Inferior parietal cortex (tissue), 1 donor: Measurements from ENCODE around the gene BRINP3.

ENCODE experiments used
- DNase-seq: peaks from one replicate; pipeline ENCODE4 v3.0.0-alpha.2; 2016; ENCODE audit errors: extremely low spot score

Gene BRINP3

DNA sequence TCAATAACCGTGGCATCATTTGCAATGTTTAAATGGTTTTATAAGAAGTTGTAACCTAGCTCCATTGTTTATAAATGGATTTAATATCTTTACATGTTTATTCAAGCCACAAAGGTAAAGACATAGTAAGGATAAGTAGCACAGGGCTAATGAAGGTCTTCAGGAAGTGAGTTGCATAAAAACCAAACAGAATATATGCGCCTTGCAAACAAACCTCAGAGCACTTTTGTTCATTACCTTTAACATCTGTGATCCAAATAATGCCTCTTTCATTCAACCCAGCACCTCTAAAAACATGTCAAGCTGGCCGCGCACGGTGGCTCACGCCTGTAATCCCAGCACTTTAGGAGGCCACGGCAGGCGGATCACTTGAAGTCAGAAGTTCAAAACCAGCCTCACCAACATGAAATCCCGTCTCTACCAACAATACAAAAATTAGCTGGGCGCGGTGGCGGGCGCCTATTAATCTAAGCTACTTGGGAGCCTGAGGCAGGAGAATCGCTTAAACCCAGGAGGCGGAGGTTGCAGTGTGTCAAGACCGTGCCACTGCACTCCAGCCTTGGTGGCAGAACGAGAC, 25.3 kb downstream of the BRINP3 start:
- no peak for DNase-seq

DNA sequence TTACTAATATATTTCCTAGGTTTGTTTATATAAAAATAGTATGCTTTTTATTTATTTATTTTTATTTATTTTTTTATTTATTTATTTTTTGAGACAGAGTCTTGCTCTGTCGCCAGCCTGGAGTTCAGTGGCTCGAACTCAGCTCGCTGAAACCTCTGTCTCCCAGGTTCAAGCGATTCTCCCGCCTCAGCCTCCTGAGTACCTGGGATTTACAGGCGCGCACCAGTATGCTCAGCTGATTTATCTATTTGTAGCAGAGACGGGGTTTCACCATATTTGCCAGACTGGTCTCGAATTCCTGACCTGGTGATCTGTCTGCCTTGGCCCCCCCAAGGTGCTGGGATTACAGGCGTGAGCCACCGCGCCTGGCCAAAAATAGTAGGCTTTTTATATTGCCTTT, 33.2 kb downstream of the BRINP3 start:
- DNase-seq = no peak

DNA sequence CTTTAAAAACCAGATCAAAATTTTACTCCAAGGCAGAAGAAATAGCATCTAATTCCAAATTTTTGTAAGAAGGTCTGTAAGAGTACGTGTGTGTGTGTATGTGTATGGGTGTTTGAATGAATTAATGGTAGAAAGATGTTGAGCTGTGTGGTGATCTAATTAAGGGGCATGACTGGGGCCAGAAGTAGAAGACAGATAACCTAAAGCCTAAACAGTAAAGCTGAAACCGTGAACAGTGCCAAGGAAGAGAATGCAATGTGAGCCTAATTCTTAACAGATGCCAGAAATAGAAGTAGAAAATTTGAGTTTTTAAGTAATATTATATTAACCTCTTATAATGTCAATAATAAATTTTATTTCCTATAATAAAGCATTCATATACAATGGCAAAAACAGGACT, 38.2 kb downstream of the BRINP3 start:
- no peak for DNase-seq

DNA sequence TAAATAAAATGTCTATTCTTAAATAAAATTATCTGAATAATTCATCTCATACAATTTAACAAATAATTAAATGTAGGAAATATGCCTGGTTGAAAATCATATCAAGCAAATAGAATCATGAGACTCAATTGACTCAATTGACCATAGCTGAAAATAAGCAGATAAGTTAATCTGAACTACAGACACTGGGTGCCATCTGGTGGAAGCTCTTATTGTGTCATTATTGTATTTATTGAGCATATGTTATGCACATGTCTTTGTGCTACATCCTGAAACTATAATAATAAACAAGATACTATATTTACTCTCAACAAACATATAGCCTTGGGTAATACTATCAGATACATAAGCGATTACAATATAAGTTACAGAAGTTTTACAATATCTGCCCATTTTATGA, 41.0 kb downstream of the BRINP3 start:
- no peak for DNase-seq

DNA sequence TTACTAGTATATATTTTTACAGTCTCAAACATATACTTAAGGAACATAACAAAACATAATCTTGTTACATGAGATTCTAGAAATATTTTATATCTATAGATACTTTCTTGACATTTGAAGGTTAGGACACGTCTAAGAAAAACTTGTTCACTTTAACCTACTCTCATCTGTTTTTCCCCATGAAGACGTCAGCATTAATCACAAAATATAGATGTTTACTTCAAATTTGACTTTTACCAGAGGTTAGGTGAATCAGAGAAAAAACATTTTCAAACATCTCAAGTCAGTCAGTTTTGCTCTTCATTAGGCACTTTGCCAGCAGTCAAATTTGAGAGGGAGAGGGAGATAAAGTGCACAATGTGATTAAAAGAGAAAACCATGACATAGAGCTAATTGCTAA, 47.7 kb downstream of the BRINP3 start:
- DNase-seq = no peak

DNA sequence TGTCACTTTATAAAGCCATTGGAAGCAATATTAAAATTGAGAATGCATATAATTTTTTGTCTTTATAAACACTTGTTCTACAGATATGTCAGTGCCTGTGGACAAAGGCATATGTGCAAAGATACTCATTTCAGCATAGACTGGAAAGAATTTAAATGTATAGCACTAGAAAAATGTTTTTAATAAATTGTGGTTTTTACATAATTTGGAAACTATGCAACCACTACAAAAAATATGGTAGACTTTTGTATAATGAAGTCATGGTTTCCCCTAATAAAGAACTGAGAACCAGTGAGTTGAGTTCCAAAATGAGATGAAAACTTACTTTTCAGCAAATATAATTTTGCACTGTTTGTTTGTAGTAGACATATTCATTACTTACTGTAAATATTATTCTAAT, 48.5 kb downstream of the BRINP3 start:
- DNase-seq = no peak

DNA sequence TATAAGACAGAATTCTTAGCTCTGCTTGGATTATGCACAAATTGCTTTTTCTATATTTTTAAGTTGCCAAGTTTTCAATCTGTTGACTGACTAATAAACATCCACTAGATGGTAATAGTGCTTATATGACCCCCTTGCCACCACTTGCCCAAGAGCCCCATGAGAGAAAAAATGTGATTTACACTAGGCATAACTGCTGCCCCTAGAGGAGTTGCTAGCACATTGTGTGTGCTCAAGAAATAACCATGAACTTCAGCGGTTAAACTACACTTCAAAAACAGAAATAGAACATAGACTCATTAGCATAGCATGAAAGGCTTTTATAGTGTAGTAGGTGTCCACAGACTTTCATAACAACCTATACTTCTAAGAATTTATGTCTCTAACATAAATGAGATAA, 61.4 kb downstream of the BRINP3 start:
- no peak for DNase-seq

DNA sequence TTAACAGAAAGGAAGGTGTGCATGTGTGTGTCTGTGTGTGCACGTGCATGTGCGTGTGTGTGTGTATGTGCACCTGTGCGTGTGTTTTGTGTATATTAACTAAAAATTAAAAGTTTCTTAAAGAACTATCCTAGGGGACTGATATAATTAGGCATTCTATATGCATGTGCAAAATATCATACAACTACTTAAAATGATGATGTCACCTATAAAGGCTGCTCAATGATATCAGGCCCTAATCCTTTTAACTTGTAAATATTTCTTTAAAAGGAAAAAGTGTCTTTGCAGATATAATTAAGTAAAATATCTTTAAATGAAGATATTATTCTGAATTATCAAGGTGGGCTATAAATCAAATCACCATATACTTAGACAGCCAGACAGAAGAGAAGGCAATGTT, 64.5 kb downstream of the BRINP3 start:
- DNase-seq = no peak

DNA sequence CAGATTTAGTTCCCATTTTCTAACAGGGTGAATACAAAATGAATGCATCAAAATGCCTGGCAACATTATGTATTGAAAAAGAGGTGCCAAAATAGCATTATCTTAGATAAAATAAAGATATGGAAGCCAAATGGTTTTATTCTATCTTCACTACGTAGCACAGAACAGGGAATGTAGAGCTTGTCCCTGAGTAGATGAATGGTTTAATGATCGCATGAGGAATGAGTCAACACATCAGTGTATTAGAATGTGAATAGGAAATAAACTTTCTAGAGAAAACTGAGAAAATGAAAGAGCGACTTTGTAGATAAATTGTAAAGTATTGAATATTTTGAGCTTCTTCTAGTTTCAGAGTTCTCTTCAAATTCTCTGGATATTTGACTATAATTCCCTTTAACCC, 74.3 kb downstream of the BRINP3 start:
- no peak for DNase-seq

DNA sequence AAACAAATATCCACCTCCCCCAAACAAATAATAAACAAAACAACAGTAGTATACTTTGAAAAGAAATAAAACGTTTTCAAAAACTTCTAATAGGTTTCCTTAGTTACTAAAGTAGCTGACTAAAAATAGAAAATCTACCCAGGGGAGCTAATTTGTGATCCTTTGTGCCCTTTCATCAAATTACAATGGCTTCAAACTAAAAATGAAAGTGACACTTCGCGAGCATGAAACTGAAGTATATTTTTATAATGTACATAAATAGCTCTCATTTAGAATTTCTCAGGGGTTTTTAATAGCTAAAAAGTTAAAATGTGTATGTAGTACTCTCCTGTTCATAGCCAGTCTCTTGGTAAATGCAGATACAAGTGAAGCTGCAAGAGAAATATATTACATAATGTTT, 78.4 kb downstream of the BRINP3 start:
- no peak for DNase-seq

DNA sequence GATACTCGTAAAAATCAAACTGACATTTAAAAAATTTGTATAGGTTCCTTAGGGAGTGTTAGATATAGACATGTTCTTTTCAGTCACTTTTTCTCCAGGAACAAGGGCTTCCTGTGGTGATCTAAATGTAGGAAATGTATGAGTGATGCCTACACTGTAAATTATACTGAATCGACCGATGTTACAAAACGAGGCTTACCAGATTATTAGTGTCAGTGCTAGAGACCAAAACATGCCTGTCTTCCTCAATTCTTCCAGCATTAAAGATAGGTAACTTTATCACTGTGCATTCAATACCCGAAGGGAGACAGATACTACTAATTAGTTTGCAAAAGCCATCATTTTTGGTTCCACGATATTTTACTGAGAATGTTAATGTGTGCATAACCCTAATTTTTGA, 86.1 kb downstream of the BRINP3 start:
- DNase-seq = no peak

DNA sequence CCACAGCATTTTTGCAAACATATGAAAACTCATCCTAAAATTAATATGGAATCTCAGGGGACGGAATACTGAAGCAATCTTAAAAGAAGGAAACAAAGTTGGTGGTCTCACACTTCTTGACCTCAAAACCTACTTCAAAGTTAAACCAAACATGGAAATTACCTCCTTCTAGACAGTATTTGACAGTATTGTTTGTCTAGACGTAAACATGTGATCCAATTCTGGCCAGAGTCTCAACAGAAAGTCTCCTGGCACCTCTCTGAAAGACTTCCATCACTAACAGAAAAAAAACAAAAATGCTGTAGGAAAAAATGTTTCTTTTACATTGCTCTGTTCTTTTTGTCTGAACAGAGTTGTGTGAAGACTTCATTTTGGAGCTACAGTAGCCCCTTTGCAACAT, 99.7 kb downstream of the BRINP3 start:
- DNase-seq = no peak

DNA sequence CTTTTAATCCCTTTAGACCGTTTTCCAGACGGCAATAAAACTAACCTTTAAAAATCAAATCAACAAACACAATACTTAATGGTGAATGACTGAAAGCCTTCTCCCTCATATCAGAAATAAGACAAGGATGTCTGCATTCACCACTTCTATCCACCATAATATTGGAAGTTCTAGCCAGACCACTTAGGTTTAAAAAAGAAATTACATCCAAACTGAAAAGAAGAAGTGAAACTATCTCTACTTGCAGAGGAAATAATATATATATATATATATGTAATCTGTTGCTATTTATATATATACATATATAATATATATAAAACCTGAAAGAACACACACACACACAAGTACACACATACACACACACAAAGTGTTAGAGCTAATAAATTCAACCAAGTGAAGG, 100.4 kb downstream of the BRINP3 start:
- no peak for DNase-seq

DNA sequence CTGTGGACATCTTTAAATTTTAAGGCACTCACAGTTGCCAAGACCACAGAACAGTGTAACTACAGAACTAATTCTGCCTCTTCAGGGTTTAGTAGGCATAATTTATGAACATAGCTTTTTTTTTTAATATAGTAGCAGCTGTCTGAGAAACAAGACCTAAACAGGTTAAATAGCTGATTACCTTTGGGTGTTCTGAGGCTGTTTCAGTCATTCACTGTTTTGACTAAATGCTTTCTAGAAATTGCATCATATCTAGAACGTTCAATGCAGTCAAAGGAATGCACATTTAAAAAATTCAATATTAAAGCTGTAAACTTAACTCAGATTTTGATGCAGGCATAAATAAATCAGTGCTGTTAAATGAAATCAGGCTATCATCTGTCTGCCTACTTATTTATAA, 101.6 kb downstream of the BRINP3 start:
- DNase-seq = no peak

DNA sequence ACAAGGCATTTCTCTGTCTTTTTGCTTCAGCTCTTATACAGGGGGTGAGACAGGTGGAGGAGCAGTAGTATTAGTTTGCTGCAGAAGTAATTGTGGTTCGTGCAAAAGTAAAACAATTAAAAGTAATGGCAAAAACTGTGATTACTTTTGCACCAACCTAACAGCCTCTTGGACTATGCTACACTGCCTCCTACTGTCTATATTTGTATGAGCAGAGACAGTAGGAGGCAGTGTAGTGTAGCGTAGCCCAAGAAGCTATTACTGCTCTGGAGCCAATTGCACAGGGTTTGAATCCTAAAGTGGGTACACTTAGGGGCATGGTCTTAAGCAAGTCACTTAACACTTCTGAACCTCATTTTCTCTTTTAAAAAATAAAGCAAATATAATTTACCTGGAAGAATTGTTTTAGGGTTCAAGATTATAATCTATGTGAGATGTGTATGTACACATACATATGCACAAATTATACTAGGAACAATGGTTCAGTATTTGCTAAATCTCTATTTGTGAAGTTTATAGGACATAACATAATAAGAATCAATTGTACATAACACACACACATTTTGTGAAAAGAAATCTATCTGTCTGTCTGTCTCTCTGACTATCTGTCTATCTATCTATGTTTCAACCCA, 103.8 kb downstream of the BRINP3 start:
- no peak for DNase-seq

DNA sequence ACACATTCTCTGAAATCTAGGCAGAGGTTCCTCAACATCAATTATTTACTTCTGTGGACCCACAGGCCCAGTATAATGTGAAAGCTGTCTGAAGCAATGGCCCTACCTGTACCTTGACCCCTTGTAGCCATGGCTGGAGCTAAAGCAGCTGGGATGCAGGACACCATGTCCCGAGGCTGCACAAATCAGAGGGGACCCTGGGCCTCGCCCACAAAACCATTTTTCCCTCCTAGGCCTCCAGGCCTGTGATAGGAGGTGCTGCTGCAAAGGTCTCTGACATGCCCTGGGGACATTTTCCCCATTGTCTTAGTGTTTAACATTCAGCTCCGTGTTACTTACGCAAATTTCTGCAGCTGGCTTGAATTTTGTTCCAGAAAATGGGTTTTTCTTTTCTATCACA, 110.5 kb downstream of the BRINP3 start:
- DNase-seq = no peak

DNA sequence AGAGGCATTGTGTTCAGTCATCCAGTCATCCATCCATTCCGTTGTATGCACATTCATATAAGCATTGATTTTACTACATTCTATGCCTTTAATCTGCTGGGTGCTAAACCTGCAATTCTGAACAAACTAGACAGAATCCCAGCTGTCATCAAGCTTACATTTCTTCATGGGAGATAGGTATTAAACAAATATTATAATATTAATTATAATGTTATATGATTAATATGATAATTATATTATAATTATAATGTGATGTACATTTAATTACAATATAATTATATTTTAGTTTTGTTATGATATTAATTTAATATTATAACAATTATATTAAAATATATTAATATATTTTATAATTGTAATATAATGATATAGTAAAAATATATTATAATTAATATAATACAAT, 112.4 kb downstream of the BRINP3 start:
- no peak for DNase-seq

DNA sequence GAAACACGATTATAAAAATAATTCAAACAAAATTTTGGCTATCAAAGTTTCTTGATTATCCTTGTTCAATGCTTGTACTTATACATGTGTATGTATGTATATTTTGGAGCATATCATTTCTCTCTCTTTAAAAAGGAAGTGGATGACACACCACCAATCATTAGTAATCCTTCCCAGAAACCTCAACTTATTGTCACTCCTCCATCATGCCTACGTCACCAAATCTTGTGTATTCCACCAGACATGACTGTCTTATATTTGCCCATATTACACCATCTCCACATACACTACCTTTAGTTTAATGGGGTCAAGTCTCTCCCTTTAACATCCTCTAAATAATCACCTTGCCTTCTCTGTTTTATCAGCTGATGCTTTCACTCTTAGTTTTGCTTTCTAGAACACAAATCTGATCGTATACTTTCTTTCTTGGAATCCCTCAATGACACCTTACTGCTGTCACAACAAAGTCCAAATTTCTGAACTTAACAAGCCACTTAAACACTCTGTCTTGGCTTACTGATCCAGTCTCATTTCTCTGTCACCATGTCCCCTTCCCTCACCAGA, 124.0 kb downstream of the BRINP3 start:
- no peak for DNase-seq

DNA sequence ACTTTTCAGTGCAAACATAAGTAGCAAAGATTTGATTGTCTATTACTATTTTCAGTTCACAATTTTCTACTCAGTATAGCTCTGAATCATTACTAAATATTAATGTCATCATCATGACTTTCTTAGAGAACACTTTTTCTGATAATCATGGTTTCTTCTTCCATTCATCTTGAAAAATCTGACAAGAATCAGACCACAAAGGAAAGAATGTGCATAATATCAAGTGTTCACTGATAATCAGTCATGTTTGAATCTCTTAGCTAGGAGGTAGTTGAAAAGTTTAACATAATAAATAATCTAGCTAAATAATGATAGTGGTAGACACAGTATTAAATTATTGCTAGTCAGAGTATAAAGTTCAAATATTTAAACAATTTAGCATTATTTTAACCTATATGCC, 133.2 kb downstream of the BRINP3 start:
- DNase-seq = no peak

DNA sequence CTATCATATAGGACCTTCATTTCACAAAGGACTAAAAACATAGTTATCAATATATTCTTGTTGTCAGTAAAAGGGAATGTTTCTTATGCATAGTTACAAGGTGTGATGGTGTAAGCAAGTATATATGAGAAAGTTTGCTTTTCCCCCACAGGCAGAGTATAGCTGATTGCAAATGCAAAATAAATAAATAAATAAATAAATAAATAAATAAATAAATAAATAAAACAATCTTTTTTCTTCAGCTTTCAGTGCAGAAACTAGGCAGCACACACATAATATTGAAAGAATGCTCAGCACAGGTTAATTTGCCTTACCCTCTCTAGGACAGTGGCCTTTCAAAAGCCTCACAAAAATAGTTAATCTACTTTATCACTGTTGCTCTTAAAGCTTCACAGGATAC, 138.8 kb downstream of the BRINP3 start:
- no peak for DNase-seq

DNA sequence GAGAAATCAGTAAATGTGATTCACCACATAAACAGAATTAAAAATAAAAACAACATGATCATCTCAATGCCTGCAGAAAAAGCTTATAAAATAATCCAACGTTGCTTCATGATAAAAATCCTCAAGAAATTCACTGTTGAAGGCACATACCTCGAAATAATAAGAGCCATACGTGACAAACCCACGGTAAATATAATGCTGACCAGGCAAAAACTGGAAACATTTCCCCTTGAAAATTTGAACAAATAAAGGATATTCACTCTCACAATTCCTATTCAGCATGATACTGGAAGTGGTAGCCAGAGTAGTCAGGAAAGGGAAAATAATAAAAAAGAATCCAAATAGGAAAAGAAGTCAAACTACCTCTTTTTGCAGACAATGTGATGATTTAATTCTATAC, 148.8 kb downstream of the BRINP3 start:
- DNase-seq = no peak

DNA sequence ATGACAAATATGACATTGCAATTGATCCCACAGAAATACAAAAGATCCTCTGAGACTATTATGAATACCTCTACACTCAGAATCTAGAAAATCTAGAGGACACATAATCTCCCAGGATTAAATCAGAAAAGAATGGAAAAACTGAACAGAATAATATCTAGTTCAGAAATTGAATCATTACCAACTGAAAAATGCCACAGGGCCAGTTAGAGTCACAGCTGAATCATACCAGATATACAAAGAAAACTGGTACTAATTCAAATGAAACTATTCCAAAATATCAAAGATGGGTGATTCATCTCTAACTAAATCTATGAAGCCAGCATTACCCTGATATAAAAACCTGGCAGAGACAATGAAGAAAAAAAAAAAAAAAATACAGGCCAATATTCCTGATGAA, 149.3 kb downstream of the BRINP3 start:
- DNase-seq = no peak

DNA sequence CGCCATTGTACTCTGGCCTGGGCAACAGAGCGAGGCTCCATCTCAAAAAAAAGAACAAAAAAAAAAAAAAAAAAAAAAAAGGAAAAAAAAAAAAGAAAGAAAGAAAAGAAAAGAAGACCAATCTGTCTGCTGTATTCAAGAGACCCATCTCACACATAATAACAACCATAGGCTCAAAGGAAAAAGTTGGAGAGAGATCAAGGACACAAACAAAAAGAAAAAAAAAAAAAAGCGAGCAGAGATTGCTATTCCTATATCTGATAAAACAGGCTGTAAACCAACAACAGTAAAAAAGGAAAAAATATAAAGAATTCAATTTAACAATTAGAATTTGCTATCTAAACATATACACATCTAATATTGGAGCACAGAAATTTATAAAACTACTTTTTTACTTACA, 150.4 kb downstream of the BRINP3 start:
- no peak for DNase-seq

DNA sequence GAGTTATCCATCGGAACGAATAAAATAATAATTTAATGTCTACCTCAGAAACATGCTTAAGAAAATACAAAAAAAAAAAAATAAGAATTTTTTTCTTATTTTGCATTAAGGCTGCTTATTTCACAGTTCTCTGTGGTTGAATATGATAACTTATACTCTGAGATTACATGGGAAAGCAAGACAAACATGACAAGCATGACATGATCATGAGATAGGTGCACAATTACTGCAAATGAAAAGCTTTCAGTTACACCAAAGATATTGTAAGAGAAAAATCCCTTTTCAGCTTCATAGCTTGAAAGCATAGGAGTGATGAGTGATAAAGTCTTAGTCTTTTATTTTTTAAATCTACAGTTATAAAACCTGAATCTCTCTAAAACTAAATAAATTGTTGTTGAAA, 154.1 kb downstream of the BRINP3 start:
- no peak for DNase-seq
